HG03571 (cell line): ENCODE results near the gene SOX8.

ENCODE experiments used
- ATAC-seq: cut with Tn5 transposase; IDR thresholded peaks from one replicate; pipeline ENCODE4 v1.9.1; 2021; ENCODE audit not compliant: unreplicated experiment

The SOX8 gene

DNA sequence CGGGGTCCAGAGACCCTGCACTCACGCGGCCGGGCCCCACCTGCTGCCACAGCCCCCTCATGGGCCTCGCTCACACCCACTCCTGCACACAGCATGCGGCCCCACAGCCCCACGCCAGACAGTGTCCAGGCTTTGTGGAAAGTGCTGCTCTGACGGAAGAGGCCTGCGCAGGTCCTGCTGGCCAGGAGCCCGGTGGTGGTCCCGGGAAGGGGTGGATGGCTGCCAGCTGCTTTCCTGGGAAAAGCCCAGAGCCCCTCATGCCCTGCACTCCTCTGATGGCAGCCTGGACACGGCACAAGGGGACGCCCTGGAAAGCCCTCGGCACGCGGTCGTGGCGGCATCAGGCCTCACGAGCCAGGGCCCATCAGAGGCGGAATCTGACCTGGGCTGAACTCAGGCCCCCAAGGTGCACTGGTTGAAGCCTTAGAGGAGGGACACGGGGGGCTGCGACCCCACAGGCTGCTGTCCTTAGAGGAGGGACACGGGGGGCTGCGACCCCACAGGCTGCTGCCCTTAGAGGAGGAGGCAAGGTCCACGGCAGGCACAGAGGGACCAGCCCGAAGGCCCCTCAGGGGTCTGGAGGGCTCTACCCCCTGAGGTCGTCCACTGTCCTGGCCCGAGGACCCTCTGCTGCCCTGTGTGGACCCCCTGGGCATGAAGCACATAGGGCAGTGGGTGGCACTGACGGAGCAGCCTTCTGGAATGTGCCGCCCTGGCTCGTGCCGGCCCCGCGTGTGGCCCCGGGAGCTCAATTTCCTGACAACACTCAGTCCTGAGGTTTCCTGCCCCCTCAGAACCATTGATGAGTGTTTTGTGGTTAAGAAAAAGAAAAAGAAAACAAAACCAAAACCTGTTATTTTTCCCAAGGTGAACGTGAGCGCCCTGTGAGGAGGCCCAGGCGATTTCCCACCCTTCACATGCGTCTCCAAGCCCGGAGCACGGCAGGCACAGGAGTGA is 22.1 kb downstream of the SOX8 start:
- ATAC-seq: no peak

DNA sequence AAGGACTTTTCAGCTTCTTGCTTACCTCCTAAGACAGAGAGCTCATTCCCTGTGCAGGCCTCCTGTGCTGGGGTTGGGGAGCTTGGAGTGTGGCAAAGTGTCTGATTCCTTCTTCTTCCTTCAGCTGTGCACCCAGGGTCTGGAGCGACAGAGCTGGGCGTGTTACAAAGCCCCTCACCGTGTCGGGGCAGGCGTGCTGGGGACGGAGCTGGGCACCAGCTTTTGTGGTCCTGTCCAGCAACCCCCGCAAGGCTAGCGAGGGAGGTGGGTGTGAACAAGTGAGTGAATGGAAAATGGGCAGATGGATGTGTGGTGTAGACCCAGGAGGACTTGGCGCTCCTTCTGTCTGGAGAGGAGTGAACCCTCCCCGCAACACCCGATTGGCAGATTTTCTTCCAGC is 23.7 kb downstream of the SOX8 start:
- ATAC-seq: no peak

DNA sequence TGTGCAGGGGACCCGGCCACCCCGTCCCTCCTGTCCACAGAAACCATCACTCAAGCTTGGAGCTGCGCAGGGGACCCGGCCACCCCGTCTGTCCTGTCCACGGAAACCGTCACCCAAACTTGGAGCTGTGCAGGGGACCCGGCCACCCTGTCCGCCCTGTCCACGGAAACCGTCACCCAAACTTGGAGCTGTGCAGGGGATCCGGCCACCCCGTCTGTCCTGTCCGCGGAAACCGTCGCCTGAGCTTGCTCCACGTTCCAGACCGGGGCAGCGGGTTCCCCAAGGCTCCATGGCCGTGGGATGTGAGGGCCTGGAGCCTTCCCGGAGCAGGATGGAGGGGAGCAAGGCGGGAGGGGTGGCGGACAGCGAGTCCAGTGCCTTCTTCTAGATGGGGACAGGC is 25.2 kb downstream of the SOX8 start:
- ATAC-seq: no peak

DNA sequence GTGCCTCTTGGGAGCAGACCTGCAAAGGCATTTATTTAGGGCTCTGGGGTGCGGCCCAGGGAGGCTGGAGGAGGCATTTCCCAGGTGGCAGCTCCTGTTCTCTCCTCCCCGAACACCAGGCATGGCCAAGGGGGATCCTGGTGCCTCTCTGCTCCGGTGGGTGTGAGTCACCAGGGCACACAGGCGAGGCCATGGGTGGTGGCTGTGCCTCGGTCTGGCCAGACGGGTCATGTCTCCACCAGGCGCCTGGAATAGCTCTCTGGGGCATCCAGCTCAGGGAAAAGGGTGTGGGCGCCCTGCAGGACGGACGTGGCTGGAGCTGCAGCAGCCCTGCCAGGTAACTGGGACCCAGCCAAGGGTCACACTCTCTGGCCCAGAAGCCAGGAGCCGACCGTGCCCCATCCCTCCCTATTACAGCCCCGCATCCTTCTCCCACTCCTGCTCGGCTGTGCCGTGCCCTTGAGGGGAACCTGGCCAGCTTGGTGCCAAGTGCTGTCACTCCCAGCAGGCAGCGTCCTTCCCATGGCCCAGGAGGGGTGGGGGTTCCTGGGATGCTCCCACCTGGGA is 25.8 kb downstream of the SOX8 start:
- ATAC-seq: no peak

DNA sequence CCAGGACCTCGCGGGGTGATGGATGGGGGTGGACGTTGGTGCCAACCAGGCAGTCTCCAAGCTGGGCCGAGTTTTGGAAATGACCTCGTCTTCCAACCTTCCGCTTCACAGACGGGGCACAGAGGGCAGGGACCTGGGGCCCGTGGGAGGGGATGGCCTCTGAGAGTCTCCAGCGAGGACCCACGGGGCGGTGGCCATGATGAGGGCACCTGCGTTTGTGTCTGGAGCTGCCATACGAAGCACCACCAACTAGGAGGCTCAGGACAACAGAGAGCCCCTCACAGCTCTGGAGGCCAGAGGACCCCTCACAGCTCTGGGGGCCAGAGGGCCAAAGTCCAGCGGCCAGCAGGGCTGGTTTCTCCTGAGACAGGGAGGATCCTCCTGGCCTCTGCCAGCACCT is 26.5 kb downstream of the SOX8 start:
- ATAC-seq: no peak

DNA sequence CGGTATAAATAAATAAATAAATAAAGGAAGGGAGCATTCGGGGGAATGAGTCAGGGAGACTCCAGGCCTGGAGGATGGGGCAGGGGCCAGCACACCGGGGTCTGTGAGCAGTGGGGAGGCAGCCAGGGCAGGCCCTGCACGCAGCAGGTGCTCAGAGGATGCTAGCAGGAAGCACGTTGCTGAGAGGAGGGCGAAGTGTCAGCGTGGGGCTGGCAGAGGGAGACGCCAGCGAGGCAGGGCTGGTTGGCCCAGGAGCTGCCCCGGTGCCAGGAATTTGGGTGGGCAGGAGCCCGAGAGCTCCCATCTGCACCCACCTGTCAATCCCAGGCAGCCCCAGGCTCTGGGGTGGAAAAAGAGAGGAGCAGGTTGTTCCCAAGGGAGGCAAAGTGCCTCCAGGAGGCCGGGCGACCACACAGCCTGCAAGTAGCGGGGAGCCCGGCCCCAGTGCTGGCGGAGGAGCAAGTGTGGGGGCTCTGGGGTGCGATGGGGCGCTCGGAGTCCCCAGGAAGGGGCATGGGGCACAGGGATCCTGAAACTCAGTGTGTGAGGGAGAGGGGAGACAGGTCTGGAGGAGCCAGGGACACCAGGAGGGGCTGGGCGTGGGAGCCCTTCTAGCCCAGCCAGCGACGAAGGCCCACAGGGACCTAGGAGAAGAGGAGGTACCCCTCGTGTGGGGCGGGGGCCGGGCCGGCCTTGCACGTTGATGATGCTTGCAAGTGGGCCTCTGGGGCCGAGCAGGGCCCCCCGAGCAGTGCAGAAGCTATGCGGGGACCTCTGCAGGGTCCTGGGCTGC is 28.0 kb downstream of the SOX8 start:
- no peak for ATAC-seq

DNA sequence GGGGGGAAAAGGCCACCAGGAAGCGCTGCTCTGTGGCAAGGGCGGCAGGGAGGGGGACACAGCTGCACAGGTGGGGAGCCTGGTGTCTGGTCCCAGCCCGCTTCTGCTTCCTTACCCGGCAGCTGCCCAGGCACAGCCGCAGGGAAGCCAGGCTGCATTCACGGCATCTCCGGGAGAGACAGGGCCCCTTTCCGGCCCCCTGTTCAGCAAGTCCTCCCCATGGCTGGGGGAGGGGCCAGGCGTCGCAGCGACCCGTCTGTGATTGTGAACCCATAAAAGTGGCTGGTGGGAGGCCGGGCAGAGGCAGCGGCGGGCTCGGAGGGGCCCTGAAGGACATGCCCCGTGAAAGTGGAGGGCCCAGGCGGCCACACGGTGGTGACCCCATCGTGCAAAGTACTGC is 28.7 kb downstream of the SOX8 start:
- no peak for ATAC-seq

DNA sequence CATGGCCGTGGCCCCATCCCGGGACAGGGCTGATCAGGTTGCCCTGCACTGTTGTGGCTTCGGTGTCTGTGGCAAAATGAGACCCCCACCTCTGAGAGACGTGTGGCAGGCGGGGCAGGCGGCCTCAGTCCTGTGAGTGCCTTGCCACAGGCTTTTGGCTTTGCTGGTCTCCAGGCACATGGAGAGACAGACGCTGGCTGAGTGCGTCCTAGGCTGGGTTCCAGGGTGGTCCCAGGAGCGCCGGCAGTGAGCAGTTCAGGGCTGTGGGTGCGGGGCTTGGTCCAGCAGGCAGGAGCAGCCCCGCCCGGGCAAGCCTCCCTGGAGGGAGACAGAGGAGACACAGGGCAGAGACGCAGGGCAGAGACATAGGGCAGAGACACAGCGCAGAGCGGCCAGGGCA is 29.2 kb downstream of the SOX8 start:
- no peak for ATAC-seq

DNA sequence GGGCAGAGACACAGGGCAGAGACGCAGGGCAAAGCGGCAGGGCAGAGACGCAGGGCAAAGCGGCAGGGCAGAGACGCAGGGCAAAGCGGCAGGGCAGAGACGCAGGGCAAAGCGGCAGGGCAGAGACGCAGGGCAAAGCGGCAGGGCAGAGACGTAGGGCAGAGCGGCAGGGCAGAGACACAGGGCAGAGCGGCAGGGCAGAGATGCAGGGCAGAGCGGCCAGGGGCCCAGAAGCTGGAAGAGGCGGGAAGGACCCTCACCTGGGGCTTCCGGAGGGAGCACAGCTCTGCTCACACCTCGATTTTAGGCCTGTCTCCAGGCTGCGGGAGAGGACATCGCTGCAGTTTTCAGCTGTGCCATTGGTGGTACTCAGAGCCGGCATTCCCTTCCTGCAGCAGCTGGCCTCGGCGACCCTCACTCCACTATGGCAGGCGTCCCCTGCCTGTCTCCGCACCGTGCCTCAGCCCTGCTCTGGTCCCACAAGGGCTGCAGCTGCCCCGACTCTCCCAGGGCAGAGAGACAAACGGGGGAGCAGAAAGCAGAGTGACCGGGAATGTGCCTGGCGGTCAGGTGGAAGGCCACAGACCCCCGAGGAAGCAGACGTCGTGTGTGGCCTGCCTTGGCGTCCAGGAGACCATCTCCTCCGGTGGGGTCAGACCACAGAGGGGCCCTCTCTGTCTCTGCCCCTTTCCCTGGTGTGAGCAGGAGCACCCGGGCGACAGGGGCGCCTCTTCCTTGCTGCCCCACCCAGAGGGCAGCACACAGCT is 29.9 kb downstream of the SOX8 start:
- ATAC-seq: no peak

DNA sequence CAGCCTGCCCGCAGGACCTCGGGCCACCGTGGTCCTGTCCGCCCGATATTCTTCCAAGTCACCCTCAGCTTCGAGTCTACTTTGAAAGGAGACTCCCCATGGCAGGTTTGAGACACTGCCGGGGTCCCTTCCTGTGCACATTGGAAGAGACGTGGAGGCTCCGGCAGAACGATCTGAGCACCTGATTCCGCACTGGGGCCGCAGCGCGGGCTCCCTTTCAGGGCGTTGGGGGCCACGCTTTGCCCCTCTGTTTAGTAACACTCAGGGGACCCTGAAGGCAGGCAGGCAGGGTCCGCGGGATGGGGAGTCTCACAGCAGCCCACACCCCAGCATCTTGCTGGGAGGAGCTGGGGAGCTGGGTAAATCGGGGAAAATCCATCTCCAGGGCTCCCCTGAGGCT is 30.6 kb downstream of the SOX8 start:
- no peak for ATAC-seq

DNA sequence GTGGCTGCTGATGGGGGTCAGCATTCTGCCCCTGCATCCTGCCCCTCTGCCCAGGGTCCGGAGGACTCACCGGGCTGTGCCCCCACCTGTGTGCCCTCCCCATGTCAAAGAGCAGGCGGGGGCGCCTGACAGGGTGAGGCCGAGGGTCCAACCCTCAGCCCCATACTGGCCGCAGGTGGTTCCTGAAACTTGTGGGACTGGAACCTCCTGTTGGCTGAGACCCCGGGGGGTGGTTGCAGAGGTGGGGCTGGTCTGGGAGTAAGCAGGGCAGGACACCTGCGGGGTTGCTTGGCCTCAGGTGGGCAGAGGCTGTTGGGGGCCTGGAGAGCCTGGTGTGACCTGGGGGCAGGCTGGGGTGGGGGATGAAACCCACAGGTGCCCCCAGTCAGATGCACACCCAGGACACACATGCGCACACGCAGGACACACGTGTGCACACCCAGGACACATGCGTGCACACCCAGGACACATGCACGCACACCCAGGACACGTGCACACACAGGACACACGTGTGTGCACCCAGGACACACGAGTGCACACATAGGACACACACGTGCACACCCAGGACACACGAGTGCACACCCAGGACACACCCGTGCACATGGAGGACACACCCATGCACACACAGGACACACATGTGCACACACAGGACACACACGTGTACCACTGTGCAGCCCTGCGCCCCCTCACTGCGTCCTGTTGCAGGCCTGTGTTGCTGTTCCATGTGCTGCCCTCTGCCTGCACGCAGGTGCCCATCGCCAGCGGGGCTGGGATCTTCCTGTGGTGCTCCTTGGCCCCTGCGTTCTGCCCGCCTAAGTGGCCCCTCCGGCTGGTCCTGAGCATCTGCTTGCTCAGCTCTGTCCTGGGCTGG is 31.4 kb downstream of the SOX8 start:
- ATAC-seq: no peak

DNA sequence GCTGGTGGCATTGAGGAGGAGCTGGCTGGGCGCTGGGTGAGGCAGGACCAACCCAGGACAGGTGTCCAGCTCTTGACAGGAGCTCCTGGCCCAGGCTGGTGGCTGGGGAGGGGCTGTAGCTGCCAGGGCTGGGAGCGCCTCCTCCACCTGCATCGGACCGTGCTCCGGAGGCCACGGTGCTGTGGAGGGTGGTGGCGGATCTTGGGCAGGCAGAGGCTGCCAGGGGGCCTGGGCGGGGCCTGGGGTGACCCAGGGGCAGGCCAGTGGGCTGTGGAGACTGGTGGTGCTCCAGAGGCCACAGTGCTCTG is 32.0 kb downstream of the SOX8 start:
- no peak for ATAC-seq

DNA sequence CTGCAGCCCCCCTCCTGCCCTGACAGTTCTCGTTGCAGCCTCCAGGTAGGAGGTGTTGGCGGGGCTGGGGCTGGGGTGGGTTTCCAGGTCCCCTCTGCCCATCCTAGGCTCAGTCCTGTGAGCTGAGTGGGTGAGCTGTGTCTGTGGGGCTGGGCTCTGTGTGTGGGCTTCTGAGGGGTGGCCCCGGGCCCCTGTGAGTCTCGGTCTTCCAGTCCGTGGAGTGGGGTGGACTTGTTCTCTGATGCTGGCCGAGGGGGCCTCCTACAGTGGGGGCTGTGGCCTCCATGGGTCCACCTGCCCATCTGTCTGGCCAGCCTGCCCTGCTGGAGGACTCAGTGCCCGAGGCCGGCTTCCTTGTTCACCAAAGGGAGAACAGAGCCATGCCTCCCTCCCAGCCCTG is 32.7 kb downstream of the SOX8 start:
- no peak for ATAC-seq

DNA sequence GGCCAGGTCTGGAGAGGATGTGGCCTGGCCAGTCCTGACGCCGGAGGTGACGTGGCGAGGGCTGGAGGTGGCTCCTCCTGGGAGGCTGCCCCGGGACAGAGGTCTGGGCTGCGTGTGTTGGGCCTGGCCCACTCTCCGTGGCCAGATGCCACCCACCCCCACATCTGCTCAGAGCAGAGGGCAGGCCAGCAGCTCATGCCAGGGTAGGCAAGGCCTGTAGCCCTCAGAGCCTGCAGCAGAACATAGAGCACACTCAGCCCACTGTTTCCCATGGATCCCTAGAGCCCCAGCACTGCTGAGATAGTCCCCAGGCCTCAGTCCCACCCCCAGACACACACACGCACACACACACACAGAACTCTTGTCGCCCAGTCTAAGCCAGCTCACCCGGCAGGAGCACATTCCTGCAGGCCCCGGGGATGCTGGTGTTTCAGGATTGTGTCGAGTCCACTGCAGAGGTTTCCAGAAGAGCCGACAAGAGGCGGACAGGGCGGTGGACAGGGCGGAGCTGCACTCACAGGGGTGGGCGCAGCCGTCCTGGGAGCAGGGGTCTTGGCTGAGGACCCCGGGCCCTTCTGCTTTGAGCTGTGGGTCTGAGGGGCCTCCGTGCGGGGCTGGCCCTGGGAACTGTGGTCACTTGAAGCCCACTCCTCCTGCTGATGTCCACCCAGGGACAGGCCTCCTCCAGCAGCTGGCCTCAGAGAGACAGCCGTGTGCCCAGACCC is 33.4 kb downstream of the SOX8 start:
- no peak for ATAC-seq

DNA sequence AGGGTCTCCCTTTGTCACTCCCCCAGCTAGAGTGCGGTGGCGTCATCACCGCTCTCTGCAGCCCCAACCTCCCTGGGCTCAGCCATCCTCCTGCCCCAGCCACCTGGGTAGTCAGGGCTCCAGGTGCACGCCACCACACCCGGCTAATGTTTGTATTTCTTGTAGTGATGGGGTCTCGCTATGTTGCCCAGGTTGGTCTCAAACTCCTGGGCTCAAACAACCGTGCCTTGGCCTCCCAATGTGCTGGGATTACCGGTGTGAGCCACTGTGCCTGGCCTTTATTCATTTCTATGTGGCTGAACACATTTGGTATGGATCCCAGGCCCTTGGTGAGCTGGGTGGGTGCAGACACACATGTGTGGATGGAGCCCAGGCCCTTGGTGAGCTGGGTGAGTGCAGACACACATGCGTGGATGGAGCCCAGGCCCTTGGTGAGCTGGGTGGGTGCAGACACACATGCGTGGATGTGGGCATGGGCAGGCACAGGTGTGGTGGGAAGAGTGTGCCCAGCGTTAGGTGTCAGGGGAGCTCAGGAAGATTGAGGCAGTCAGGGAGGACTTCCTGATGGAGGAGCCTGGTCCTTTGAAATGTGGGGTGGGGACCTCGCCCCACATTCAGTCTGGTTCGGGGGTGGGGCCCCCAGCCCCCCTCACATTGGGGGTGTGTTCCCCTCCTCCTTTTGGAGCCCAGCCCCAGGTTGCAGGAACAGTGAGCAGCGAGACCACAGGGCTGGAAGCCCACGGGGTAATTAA is 37.1 kb downstream of the SOX8 start:
- ATAC-seq: no peak

DNA sequence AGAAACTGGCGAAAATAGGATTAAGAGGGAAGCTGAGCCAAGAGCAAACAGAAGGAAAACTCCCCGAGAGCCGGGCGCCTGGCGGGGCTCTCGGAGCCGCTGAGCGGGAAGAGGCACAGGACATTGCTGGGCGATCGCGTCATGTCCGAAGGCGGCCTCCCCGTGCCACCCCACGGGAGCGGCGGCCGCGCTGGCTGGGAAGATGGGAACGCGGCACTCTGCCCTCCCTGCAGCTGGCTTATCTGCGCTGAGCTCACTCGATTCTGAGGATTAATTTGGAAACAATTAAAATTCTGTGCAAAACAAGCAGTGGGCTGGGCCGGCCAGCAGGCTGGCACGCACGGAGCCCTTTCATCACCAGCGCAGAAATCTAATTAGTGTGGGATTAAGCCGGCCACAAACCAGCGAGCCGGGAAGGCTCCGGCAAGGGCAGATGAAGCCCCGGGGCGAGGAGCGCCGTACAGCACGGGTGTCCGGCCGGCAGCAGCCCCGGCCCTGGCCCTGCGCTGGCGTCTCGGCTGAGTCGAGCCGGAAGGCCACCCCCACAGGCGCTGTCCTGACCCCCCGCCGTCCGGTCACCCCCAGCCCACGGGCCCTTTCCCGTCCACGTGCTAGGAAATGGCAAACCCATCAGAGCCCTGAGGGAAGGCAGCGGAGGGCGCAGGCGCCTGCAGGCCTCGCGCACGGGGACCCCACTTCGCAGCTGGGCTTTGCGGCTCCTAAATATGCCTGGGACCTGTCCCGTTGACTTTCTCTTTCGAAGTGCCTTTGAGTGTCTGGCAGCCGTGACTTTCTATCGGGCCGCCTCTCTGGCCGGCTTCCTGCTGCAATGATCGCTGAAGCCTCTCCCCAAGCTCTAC is 37.9 kb downstream of the SOX8 start:
- ATAC-seq: no peak

DNA sequence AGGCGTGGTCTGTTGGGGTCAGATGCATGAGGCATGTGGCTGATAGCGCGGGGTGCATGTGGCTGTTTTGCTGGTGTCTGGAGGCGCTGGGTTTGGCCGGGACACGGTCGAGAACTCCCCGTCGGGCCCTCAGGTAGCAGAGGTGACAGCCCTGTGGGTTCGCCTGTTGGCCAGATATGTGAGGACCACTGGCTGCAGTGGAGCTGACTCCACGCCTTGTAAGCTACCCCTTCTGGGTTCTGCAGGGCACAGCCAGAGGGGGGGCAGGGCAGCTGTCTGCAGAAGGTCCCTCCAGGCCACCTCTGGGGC is 38.5 kb downstream of the SOX8 start:
- ATAC-seq: no peak

DNA sequence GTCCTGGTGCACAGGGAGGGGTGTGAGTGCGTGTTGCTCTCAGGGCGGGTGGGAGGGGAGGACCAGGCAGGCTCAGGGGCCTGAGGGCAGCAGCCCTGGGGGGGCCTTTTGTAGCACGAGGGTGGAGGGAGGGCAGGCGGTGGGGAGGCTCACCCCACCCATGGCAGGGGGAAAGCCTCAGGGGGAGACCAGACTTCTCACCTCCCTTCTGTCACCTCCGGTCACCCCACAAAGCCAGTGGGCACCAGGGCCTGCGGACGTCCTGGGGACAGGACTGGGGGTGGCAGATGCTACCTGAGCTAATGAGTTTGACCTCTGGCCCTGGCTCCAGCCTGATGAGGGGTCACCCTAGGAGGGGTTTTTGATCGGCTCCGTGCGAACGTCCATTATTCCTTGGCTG is 39.0 kb downstream of the SOX8 start:
- no peak for ATAC-seq
